CD14-positive monocyte (primary cell): ENCODE results near the gene DISP2. TPM values are rescaled to one million over a fixed set of nuclear protein-coding genes. Genes with fewer than 3 reads are reported as not detected.
A peak's percentile ranks its signal among the peaks of the same experiment; 100 is the strongest.

Source experiments
- DNase-seq, 3 donors: peaks; one replicate each; pipeline ENCODE4 v3.0.0-alpha.2; 2011 to 2022
- H2AFZ ChIP-seq: 2 replicates; pipeline ENCODE4 v1.6.0; 2012; ENCODE audit warnings: mild to moderate bottlenecking, low read depth, low read length, inconsistent platforms; ENCODE audit not compliant: insufficient read depth, poor library complexity, severe bottlenecking
- H3K27ac ChIP-seq, 2 donors: 1 replicate in 1 of 2; 2 replicates in 1 of 2; pipeline ENCODE4 v1.5.1; 2012 to 2013; ENCODE audit warnings: low read length in 2 of 2, control low read depth in 1 of 2, inconsistent platforms in 1 of 2, low read depth in 1 of 2, mild to moderate bottlenecking in 1 of 2
- H3K27me3 ChIP-seq, 2 donors: one replicate each; pipeline versions ENCODE4 v1.6.0 to v1.6.1; 2011 to 2013; ENCODE audit warnings: low read length in 2 of 2; ENCODE audit not compliant: control insufficient read depth in 2 of 2, insufficient read depth in 2 of 2
- H3K36me3 ChIP-seq, 2 donors: replicated peaks in 1 of 2; 1 replicate in 1 of 2; 2 replicates in 1 of 2; pipeline versions ENCODE4 v1.5.1 to v1.6.1; 2012 to 2013; ENCODE audit warnings: low read length in 2 of 2, control low read depth in 1 of 2, inconsistent platforms in 1 of 2, mild to moderate bottlenecking in 1 of 2; ENCODE audit not compliant: insufficient read depth in 2 of 2, control insufficient read depth in 1 of 2
- H3K4me1 ChIP-seq, 2 donors: 1 replicate in 1 of 2; 2 replicates in 1 of 2; pipeline versions ENCODE4 v1.5.1 to v1.6.1; 2012 to 2013; ENCODE audit warnings: low read length in 2 of 2, control low read depth in 1 of 2, inconsistent platforms in 1 of 2, mild to moderate bottlenecking in 1 of 2, moderate library complexity in 1 of 2; ENCODE audit not compliant: insufficient read depth in 2 of 2, control insufficient read depth in 1 of 2
- H3K4me2 ChIP-seq: replicated peaks from 2 replicates; pipeline ENCODE3; 2012; ENCODE audit warnings: low read length, moderate library complexity, mild to moderate bottlenecking; ENCODE audit not compliant: poor library complexity, severe bottlenecking; ENCODE audit errors: extremely low read depth
- H3K4me3 ChIP-seq, 3 experiments: fragments of 200-600 bp in 1 of 3; sonication (generic) in 1 of 3; replicated peaks in 1 of 3; 1 replicate in 2 of 3; 2 replicates in 1 of 3; pipeline ENCODE4 v1.5.1; 2011 to 2013; ENCODE audit warnings: low read length in 3 of 3, mild to moderate bottlenecking in 3 of 3, control low read depth in 2 of 3, low read depth in 2 of 3, inconsistent platforms in 1 of 3, moderate library complexity in 1 of 3
- H3K79me2 ChIP-seq: 2 replicates; pipeline ENCODE4 v1.6.0; 2012; ENCODE audit warnings: mild to moderate bottlenecking, control low read depth, inconsistent platforms, low read length, moderate library complexity; ENCODE audit not compliant: insufficient read depth
- H3K9ac ChIP-seq: 2 replicates; pipeline ENCODE4 v1.6.0; 2017; ENCODE audit warnings: low read length, mild to moderate bottlenecking; ENCODE audit not compliant: insufficient read depth, poor library complexity, severe bottlenecking
- H3K9me3 ChIP-seq, 2 donors: replicated peaks in 1 of 2; 1 replicate in 1 of 2; 2 replicates in 1 of 2; pipeline versions ENCODE4 v1.5.1 to v1.6.1; 2012 to 2013; ENCODE audit warnings: low read length in 2 of 2, control low read depth in 1 of 2; ENCODE audit not compliant: control insufficient read depth in 1 of 2, insufficient read depth in 1 of 2
- H4K20me1 ChIP-seq: 2 replicates; pipeline ENCODE4 v1.6.0; 2012; ENCODE audit warnings: mild to moderate bottlenecking, low read length, control low read depth, moderate library complexity; ENCODE audit not compliant: insufficient read depth
- H3K27ac Mint-ChIP-seq, 7 donors: one replicate each; pipeline ENCODE4 v1.8.0; 2020; ENCODE audit warnings: mild to moderate bottlenecking in 7 of 7, mixed read lengths in 7 of 7, moderate library complexity in 6 of 7, inconsistent platforms in 2 of 7
- H3K27me3 Mint-ChIP-seq, 3 donors: one replicate each; pipeline ENCODE4 v1.8.0; 2021 to 2022; ENCODE audit warnings: low read depth in 3 of 3, mild to moderate bottlenecking in 3 of 3, mixed read lengths in 3 of 3, moderate library complexity in 3 of 3, inconsistent platforms in 1 of 3
- H3K36me3 Mint-ChIP-seq, 2 donors: one replicate each; pipeline ENCODE4 v1.8.0; 2020; ENCODE audit warnings: mixed read lengths in 2 of 2, inconsistent platforms in 1 of 2, mild to moderate bottlenecking in 1 of 2
- H3K4me1 Mint-ChIP-seq: one replicate; pipeline ENCODE4 v1.8.0; 2020; ENCODE audit warnings: mild to moderate bottlenecking, mixed read lengths
- H3K4me3 Mint-ChIP-seq, 2 donors: one replicate each; pipeline ENCODE4 v1.8.0; 2020; ENCODE audit warnings: mild to moderate bottlenecking in 2 of 2, mixed read lengths in 2 of 2, moderate library complexity in 1 of 2
- H3K9me3 Mint-ChIP-seq, 7 donors: one replicate each; pipeline ENCODE4 v1.8.0; 2020 to 2022; ENCODE audit warnings: mixed read lengths in 7 of 7, mild to moderate bottlenecking in 6 of 7, moderate library complexity in 6 of 7, inconsistent platforms in 2 of 7
- WGBS: methylation state at CpG from one replicate; pipeline ENCODE4 v1.1.5; 2013; ENCODE audit warnings: missing lambda C conversion rate; ENCODE audit not compliant: insufficient coverage; 5-methylcytosine and 5-hydroxymethylcytosine counted together
- intact Hi-C, 2 donors: fragments of 100-400 bp; cut with micrococcal nuclease; formaldehyde crosslinking; loops; one replicate each; pipeline versions ENCODE4 v1.15.0 to v1.15.1; 2023
- polyA plus RNA-seq, 3 donors: library from polyadenylated mRNA; depleted of rRNA in 1 of 3; unstranded in 2 of 3; stranded (reverse) in 1 of 3; fragments of 300-500 nt in 2 of 3; fragments of >200 nt in 1 of 3; fragmentation: Illumina TruSeq in 2 of 3; gene quantifications; 1 replicate in 2 of 3; 2 replicates in 1 of 3; pipeline ENCODE4 v1.2.3, GENCODE V29; 2012 to 2021
- TF ChIP-seq, protein P1 (sequence below): fragments of 200-600 bp; IDR thresholded peaks from one replicate; pipeline ENCODE4 v1.8.0; 2022; ENCODE audit warnings: antibody characterized with exemption, mild to moderate bottlenecking

DISP2 gene
- polyA plus RNA-seq, 3 donors: 0.01 TPM; not detected in 1

DNA sequence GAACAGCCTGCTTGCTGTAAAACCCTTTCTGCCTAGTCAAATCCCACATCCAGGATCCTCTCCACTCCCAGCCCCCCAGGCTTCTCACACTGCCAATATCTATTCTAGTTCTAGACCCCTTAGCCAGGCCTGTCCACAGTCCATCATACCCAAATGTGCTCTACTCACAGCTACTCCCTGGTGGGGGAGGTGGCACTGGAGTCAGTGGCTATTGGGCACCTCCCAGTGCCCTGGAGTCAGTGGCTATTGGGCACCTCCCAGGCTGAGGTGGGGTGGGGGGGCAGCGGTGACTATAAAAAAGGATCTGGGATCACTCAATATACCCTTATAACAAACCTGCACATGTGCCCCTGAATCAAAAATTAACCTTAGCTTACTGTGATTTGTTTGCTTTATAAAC, 773 bp upstream of the DISP2 start:
- TF ChIP-seq, protein P1, sequence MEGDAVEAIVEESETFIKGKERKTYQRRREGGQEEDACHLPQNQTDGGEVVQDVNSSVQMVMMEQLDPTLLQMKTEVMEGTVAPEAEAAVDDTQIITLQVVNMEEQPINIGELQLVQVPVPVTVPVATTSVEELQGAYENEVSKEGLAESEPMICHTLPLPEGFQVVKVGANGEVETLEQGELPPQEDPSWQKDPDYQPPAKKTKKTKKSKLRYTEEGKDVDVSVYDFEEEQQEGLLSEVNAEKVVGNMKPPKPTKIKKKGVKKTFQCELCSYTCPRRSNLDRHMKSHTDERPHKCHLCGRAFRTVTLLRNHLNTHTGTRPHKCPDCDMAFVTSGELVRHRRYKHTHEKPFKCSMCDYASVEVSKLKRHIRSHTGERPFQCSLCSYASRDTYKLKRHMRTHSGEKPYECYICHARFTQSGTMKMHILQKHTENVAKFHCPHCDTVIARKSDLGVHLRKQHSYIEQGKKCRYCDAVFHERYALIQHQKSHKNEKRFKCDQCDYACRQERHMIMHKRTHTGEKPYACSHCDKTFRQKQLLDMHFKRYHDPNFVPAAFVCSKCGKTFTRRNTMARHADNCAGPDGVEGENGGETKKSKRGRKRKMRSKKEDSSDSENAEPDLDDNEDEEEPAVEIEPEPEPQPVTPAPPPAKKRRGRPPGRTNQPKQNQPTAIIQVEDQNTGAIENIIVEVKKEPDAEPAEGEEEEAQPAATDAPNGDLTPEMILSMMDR: no peak
- Histone ChIP-seq H3K4me1 (peaks cover 14 to 19% of the 10 kb centered on the region in 2 donors), H3K4me2 (peak overlapping the region; percentile 95), H2AFZ (no peak overlapping the region), H3K36me3 (no peaks in the 10 kb centered on the region), H3K9me3 (no peaks in the 10 kb centered on the region), H3K27ac (no peak overlapping the region), H4K20me1 (peaks cover 11% of the 10 kb centered on the region), H3K27me3 (peaks cover 0 to 10% of the 10 kb centered on the region in 2 donors), H3K9ac (no peak overlapping the region), H3K4me3 (peak overlapping the region in 1 of 3 experiments; percentile 78), H3K79me2 (no peaks in the 10 kb centered on the region)
- Mint-ChIP-seq H3K4me3 (peak overlapping the region; percentile 77 to 91), H3K36me3 (peaks cover 15 to 17% of the 10 kb centered on the region in 2 donors), H3K9me3 (no peaks in the 10 kb centered on the region), H3K27ac (no peak overlapping the region), H3K4me1 (peaks cover 15% of the 10 kb centered on the region), H3K27me3 (peaks cover 7 to 19% (median 16%) of the 10 kb centered on the region in 3 donors)
- no peak for DNase-seq
- no CpG with 5 or more reads among the region's 1 CpG for WGBS
- intact Hi-C loops: no loop called here

DNA sequence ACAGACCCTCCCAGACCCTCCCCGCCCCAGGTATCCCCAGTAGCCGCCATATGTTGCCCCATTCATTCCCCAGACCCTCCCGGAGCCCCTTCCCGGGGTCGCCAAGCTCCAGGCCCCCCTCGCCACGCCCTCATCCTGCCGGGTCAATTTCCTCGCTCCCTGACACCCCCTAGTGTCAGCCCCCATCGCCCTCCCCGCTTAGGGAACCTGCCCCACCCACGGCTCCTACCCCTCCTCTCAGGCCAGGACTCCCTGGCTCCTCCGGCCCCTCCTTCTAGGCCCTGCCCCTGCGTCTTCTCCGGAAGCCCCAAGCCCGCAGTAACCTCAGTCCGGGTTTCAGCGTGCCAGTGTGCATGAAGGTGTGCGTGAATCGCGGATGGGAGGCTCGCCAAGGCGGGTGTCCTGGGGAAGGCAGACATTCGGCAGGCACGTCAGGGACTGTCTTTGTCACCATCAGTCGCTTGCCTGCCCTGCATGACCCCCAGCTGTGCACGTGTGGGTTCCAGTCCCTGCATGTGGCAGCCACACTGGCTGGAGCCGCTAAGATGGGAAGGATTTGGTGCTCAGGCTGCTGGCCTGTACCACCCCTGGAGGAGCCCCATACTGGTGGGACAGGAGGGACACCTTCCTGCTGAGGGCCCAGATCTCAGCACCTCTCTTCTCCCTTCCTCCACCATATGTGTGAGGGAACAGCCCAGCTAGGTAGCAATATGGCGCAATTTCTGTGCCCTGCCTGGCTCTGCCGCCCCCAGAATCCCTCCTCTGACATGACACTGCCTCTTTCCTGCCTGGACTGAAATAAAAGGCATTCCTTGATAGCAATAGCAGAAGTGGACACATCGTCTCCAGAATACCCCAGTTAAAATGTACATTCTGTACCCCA, 693 bp downstream of the DISP2 start:
- intact Hi-C loops: no loop called here
- Mint-ChIP-seq H3K4me3 (peak overlapping the region; percentile 61 to 77), H3K36me3 (peaks cover 20 to 25% of the 10 kb centered on the region in 2 donors), H3K4me1 (peaks cover 15% of the 10 kb centered on the region), H3K27ac (no peak overlapping the region), H3K27me3 (peaks cover 10 to 19% (median 13%) of the 10 kb centered on the region in 3 donors), H3K9me3 (no peaks in the 10 kb centered on the region)
- no peak overlapping the region for H3K27ac ChIP-seq
- peak overlapping the region; percentile 35 to 78 (median 36) for H3K4me3 ChIP-seq
- DNase-seq: no peak
- peaks cover 14% of the 10 kb centered on the region for H4K20me1 ChIP-seq
- TF ChIP-seq, protein P1: no peak
- WGBS: 10% methylated on average over 28 of the region's 31 CpGs
- peaks cover 0 to 10% of the 10 kb centered on the region in 2 donors for H3K27me3 ChIP-seq
- no peaks in the 10 kb centered on the region for H3K79me2 ChIP-seq
- H3K9ac ChIP-seq: no peak overlapping the region
- peak overlapping the region; percentile 67 for H2AFZ ChIP-seq
- H3K9me3 ChIP-seq: no peaks in the 10 kb centered on the region
- H3K4me2 ChIP-seq: peak overlapping the region; percentile 95
- peaks cover 0 to 3% of the 10 kb centered on the region in 2 donors for H3K36me3 ChIP-seq
- H3K4me1 ChIP-seq: peaks cover 14 to 19% of the 10 kb centered on the region in 2 donors
